Activated naive CD4-positive, alpha-beta T cell treated with anti-CD3 and anti-CD28 coated beads, Interleukin-2, amount 50 U/mL, for 72 hours (primary cell): Measurements from ENCODE around the gene ACTL8. TPM values are rescaled to one million over a fixed set of nuclear protein-coding genes. Genes with fewer than 3 reads are reported as not detected.

ENCODE experiments used
- ATAC-seq, 2 donors: fragments of 150-1000 bp; cut with Tn5 transposase; 2 replicates each; pipeline ENCODE4 v1.10.0; 2021; ENCODE audit warnings: mild to moderate bottlenecking in 2 of 2, moderate library complexity in 2 of 2
- DNase-seq, 2 donors: peaks; one replicate each; pipeline ENCODE4 v3.0.0; 2021 to 2022; ENCODE audit warnings: low spot score in 2 of 2
- H3K27ac Mint-ChIP-seq, 2 donors: one replicate each; pipeline ENCODE4 v1.8.0; 2022; ENCODE audit warnings: mild to moderate bottlenecking in 2 of 2, mixed read lengths in 2 of 2
- H3K36me3 Mint-ChIP-seq, 2 donors: one replicate each; pipeline ENCODE4 v1.8.0; 2022; ENCODE audit warnings: mixed read lengths in 2 of 2
- H3K9me3 Mint-ChIP-seq, 2 donors: one replicate each; pipeline ENCODE4 v1.8.0; 2022; ENCODE audit warnings: mixed read lengths in 2 of 2
- total RNA-seq, 2 donors: library from RNA; stranded (reverse); gene quantifications; one replicate each; pipeline ENCODE4 v1.2.3, GENCODE V29; 2022

The ACTL8 gene
- total RNA-seq, 2 donors from 2014 or later: 0.14 TPM; not detected in 1

DNA sequence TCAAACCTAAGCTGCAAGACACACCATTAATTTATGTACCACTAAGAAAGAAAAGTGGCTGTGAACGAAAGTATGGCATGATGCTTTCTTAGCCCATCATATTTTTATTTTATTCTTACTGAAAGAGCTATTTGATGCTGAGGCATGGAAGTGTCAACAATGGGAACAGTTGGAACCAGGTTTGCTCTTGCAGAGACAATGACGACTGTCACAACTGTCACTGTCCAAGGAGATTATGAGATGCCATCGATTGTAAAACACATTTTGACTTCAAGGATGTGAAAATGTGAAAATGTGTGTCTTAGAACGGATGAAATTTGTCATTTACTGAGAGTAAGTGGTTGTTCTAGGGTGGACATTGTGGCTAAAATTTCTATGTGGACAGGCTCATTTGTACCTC is 2.8 kb upstream of the ACTL8 start:
- ATAC-seq (no peak), DNase-seq (no peak)
- H3K27ac Mint-ChIP-seq: no peak overlapping the region
- H3K36me3 Mint-ChIP-seq: peaks cover 22% of the 10 kb centered on the region in 2 donors
- peaks cover 21% of the 10 kb centered on the region in 2 donors for H3K9me3 Mint-ChIP-seq

DNA sequence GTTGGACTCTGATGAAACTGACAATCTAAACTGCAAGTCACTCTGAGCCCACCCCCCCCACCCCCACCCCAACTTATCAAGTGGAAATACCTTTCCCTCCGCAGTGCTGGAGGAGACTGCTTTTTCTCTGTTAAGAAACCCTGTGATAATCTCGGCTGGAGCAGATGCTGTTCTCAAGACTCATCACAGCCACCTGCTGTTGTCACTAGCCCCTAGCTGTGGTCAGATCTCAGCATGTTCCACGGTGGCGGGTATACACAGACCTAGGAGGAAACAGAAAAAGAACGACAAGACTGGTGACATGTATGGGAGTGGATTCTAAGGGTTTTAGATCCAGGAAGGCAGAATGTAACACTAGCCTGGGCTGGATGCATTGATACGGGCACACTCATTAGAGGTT is 2.3 kb downstream of the ACTL8 start:
- Mint-ChIP-seq H3K36me3 (peaks cover 52% of the 10 kb centered on the region in 2 donors), H3K9me3 (peaks cover 50 to 52% of the 10 kb centered on the region in 2 donors), H3K27ac (no peak overlapping the region)
- DNase-seq (no peak), ATAC-seq (no peak)

DNA sequence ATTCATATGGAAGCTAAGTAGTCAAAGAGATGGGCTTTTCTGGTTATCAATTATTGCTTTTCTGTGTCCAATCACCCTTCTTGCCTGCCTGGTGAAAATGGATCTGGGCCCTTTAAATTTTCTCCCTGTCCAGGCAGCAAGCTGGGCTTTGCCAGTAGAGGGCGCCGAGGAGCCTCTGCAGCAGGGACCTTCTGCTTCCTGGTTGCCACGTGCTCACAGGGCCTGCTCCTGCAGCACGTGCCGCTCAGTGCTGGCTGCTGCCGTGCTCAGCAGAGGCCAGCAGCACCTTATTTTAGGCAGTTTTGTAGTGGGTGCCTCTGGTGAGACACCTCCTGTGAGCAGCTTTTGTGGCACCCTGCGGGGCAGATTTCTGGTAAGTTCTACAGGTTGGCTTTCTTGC is 4.0 kb downstream of the ACTL8 start:
- Mint-ChIP-seq H3K27ac (no peak overlapping the region), H3K9me3 (peaks cover 42 to 46% of the 10 kb centered on the region in 2 donors), H3K36me3 (peaks cover 52% of the 10 kb centered on the region in 2 donors)
- ATAC-seq (no peak), DNase-seq (peak in 1 of 2 donors; percentile 11)

DNA sequence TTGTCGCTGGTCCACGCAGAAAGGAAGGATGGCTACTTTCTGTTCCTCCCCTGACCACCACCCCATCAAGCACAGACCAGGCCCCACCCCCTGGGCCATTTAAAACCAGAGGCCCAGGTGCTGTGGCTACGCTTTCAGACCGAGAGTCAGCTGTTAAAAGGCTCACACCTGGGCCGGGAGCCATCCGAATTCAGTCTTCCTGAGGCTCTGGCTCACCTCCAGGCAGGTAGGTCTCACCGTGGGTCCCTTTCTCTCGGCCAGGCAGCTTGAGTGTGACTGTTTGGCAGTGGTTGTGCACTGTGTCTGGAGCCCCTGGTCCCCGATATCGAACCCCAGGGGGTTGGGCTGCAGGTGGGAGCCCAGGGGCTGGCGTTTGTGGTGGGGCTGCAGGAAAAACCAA is 7.2 kb downstream of the ACTL8 start:
- Mint-ChIP-seq H3K27ac (no peak overlapping the region), H3K36me3 (peaks cover 30 to 31% of the 10 kb centered on the region in 2 donors), H3K9me3 (peaks cover 29 to 31% of the 10 kb centered on the region in 2 donors)
- no peak for ATAC-seq
- DNase-seq: no peak

DNA sequence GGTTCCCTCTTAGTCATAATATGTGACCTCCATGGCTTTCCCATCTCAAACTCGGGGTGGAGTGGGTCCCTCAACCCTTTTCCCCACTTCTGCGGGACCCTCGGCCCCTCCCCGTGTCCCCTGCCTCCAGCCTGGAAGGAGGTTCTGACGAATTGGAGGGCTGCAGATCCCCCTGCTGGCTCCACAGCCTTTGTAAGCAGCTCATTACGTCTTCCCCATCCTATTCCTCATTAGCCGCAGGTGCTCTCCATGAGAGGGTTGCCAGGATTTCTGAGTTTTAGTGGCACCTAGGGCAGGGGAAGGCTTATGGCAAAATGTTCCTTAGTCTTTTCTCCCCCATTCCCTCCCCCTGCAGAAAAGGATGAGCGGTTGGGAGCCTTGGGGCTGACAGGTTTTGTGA is 8.3 kb downstream of the ACTL8 start:
- Mint-ChIP-seq H3K36me3 (peaks cover 21 to 22% of the 10 kb centered on the region in 2 donors), H3K9me3 (peaks cover 19 to 22% of the 10 kb centered on the region in 2 donors), H3K27ac (no peak overlapping the region)
- ATAC-seq: no peak
- DNase-seq: no peak

DNA sequence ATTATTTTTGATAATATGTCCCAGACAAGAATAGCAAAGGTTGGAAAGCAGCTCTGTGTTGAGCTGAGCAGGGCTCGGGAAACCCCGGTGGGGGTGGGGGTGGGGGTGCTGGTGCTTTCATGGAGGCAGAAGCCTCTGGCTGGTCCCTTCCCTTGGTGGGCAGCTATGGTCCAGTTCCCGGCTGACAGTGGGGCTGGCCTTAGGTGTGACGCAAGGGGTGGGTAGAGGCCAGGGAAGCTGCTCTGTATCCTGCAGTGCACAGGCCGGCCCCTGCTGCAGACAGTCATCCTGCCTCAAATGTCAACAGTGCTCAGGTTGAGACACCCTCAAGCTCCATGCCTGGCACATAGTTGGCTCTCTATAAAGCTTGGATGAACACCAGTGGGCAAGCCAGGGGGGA is 8.9 kb downstream of the ACTL8 start:
- Mint-ChIP-seq H3K36me3 (peaks cover 15 to 18% of the 10 kb centered on the region in 2 donors), H3K9me3 (peaks cover 13 to 17% of the 10 kb centered on the region in 2 donors), H3K27ac (no peak overlapping the region)
- ATAC-seq (no peak), DNase-seq (no peak)

DNA sequence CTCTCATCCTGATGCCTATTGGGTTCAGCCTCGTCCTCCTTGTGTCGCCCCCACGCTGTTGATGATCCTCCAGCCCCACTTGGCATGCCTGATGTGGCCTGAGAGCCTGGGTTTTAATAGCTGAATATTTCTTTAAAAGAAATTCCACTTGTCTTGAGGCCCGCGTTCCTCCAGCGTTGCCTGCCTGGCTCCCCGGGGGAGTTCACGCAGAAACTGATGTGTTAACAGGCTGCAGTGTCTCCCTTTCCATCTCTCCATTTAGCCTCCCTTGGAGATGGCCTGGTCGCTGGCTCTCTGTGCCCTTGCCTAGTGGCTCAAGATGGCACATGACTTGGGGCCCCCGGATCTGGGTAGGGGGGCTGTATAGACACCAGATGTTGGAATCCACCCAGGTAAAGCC is 9.5 kb downstream of the ACTL8 start:
- Mint-ChIP-seq H3K36me3 (peaks cover 11 to 12% of the 10 kb centered on the region in 2 donors), H3K27ac (no peak overlapping the region), H3K9me3 (peaks cover 11% of the 10 kb centered on the region in 2 donors)
- no peak for ATAC-seq
- no peak for DNase-seq

DNA sequence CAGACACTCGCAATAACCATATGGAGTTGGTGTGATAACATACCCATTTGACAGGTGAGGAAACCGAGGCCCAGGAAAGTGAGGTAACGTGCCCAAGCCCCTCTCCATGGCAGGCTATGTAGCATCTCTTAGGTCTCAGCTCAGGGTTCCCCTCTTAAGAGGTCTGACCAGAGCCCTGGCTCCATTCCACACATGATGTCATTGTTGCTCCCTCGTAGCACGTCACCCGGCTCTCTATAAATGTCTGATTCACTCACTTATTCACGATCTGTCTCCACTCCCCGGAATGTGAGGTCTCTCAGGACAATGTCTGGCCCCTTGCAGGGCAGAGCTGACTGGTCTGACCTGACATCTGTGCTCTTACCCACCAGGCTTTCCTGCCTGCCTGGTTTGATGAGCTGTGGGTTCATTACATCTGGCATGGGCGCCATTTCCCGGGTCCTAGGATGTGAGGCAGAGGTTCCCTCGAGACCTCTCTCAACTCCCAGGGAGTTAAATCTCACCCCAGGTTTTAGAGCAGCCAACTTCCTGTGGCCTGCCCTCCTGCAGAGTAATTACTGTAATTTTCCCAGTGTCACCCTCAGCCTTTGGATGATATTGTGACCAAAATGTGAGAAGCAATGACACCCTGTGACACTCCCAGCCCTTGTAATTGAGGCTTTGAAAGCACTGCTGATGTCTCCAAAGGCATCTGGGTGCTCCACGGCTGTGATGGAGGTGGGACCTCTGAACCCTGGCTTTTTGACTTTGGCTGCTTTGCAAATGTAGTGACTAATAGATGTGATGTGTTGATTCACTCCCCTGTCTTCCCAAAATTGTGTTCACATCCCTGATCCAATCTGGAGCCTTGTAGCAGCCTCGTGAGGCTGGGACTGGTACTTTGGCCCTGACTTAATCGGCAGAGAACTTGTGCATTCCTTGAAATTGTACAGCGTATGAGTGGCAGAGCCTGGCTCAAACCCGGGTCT is 10.6 kb downstream of the ACTL8 start:
- Mint-ChIP-seq H3K27ac (peak overlapping the region in 1 of 2 donors; percentile 26), H3K36me3 (peaks cover under 1% of the 10 kb centered on the region in 2 donors), H3K9me3 (peaks cover under 1 to 2% of the 10 kb centered on the region in 2 donors)
- no peak for DNase-seq
- ATAC-seq: no peak

DNA sequence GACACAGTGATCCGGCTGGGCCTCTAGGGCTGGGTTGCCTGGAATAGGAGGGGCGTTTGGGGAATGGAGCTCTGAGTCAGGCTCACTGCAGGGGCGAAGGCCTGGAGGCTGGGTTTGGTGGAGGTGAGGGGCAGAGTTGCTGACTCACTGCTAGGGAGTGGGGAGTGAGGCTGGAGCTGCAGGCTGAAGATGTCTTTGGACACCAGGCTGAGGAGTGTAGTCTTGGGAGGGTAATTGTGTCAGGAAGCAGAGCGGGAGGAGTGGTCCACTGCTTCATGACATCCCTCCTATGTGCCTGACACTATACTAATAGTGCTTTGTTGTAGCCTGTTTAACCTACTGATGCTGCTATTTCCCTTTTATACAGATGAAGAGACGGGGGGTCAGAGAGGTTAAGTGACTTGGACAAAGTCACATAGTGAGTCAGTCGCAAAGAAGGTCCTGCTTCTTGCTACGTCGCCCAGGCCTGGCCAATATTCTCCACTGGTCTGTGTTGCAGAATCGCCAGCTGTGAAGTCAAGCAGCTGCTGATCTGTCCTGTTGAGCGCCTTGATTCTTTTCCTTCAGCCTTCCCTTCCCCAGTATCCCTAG is 13.6 kb downstream of the ACTL8 start:
- H3K27ac Mint-ChIP-seq: no peak overlapping the region
- ATAC-seq (no peak), DNase-seq (no peak)
- no peaks in the 10 kb centered on the region for H3K9me3 Mint-ChIP-seq
- H3K36me3 Mint-ChIP-seq: no peaks in the 10 kb centered on the region

DNA sequence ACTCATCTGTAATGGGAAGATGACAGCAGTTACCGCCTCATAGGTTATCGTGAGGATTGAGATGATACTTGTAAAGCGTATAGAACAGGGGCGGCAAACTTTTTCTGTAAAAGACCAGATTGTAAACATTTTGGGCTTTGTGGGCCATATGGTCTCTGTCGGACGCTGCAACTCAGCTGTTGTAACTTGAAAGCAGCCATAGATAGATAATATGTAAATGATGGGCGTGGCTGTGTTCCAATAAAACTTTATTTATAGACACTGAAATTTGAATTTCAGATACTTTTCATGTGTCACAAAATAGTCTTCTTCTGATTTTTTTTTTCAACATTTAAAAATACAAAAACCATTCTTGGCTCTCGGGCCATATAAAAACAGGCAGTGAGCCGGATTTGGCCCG is 15.8 kb downstream of the ACTL8 start:
- Mint-ChIP-seq H3K27ac (no peak overlapping the region), H3K36me3 (no peaks in the 10 kb centered on the region), H3K9me3 (no peaks in the 10 kb centered on the region)
- ATAC-seq (no peak), DNase-seq (no peak)

DNA sequence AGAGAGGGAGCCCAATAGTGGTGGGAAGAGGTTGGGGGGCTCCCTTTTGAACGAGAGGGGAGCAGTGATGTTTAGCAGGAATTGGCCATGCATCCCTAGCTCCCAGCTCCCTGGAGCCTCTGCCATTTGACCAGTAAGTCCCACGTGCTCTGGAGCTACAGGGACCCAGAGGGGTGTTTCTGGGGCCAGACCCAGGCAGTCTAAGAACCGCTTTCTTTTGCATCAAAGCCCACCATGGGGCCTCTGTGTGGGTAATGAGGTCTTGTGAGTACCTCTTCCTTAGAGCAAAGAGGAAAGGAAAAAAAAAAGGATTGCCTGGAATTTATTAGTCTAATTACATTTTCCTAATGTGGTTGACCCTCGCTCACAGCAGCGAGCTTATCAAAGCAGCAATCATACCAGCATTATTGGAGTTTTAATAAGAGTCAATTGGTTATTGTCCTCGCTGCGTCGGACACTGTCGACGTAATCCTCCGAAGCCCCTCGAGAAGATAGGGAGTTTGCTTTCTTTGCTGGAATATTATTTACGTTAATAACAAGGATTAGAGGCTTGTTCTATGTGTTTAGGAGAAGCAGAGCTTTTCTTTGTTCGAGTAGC is 17.6 kb downstream of the ACTL8 start:
- no peak overlapping the region for H3K27ac Mint-ChIP-seq
- no peak for ATAC-seq
- DNase-seq: no peak
- H3K36me3 Mint-ChIP-seq: no peaks in the 10 kb centered on the region
- no peaks in the 10 kb centered on the region for H3K9me3 Mint-ChIP-seq

DNA sequence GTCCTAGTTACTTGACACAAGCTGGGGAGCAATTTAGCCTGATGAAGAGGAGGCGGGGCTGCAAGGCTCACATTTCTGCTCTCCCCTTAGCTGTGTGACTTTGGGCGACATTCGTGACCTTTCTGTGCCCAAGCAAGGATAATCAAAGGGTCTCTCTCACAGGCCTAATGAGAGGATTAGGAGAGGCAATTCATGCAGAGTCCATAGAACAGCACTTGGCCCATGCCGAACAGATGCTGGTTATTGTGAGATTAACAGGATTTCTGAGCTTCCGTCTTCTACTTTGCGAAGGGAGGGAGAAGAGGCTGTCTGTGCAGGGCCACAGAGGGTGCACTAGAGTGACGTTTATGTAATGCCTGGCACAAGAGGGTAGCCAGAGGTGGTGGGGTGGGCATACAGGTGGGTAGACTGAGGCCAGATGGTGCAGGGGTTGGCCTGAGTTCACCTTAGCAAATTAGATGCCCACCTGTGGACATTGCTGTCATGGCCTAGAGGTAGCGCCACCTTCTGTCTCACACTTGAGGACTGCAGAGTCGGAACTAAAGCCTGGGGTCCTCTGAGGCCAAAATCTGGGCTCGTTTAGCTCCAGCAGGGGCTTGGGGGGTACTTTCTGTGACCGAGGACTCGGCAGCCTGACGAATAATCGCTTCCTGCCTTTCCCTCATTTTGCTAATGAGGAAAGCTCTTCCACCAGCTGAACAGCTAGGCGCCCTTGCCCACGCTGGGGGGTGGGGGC is 18.6 kb downstream of the ACTL8 start:
- no peak for ATAC-seq
- H3K9me3 Mint-ChIP-seq: no peaks in the 10 kb centered on the region
- H3K27ac Mint-ChIP-seq: no peak overlapping the region
- H3K36me3 Mint-ChIP-seq: no peaks in the 10 kb centered on the region
- DNase-seq: no peak

DNA sequence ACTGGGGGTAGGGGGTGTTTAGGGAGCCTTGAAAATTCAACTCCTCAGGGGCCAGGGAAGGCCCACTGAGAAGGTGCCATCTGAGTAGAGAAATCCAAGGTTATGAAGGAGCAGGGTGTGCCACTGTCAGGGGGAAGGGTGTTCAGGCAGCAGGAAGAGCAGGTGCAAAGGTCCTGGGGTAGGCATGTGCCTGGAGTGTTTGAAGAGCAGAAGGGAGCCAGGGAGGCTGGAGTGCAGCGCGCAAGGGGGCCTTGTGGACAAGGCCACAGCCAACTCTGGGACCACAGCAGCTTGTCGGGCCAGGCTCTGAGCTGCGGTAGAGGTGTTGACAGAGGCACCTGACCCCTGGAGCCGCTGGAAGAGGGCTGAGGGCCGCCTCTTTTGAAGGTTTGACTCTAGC is 19.3 kb downstream of the ACTL8 start:
- Mint-ChIP-seq H3K9me3 (no peaks in the 10 kb centered on the region), H3K27ac (no peak overlapping the region), H3K36me3 (no peaks in the 10 kb centered on the region)
- ATAC-seq (no peak), DNase-seq (no peak)

DNA sequence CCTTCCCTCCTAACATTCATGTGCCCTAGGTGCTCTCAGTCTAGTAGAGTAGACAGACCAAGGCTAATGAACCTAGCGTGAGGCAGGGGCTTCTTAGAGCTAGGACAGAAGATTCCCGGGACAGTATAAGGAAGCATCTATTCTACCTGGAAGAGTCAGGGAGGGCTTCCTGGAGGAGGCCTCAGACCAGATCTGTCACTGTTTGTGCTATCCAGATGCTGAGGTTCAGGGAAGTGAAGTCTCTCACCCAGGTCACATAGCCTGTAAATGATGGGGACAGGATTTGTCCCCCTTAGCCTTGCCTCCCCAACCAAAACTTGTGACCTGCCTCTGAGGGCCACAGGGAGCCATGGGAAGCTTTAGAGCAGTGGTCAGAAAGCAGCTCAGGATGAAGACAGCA is 20.7 kb downstream of the ACTL8 start:
- no peaks in the 10 kb centered on the region for H3K9me3 Mint-ChIP-seq
- DNase-seq (no peak), ATAC-seq (no peak)
- H3K36me3 Mint-ChIP-seq: no peaks in the 10 kb centered on the region
- no peak overlapping the region for H3K27ac Mint-ChIP-seq

DNA sequence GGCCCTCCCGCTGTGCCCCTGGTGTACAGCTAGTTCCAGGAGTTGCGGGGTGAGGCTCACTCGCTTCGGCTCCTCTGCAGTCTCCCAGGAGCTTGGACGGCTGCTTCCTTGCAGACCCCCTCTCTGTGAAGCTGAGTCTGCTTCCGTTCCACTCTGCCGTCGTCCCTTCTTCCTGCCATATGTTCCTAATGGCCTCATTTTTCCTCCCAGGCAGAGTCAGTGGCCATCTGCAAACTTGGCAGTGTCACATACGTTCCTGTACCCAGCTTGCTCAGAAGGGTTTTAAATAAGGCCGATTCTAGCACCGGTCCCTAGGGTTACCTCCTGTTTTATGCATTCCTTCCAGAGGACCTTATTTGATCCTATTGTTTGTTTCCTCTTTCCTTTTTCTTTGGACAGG is 21.3 kb downstream of the ACTL8 start:
- ATAC-seq (no peak), DNase-seq (no peak)
- no peaks in the 10 kb centered on the region for H3K9me3 Mint-ChIP-seq
- no peak overlapping the region for H3K27ac Mint-ChIP-seq
- H3K36me3 Mint-ChIP-seq: no peaks in the 10 kb centered on the region

DNA sequence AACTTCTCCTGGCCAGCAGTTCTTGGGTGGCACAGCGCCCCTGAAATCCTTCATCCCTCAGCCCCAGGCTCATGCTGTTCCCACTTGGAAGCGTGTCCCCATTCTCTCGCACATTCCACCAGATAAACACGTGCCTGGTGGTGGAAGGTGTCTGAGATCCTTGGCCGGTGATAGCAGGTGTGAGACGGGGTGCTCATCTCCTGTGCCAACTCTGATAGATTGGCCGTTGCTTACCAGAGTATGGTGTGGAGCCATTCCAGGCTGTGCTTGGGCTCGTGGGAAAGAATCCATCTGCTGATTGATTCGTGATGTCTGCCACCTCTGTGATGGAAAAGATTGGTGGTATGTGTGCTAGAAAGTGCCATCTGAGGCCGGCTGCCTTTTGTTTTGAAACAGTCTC is 22.2 kb downstream of the ACTL8 start:
- no peak for DNase-seq
- H3K27ac Mint-ChIP-seq: no peak overlapping the region

DNA sequence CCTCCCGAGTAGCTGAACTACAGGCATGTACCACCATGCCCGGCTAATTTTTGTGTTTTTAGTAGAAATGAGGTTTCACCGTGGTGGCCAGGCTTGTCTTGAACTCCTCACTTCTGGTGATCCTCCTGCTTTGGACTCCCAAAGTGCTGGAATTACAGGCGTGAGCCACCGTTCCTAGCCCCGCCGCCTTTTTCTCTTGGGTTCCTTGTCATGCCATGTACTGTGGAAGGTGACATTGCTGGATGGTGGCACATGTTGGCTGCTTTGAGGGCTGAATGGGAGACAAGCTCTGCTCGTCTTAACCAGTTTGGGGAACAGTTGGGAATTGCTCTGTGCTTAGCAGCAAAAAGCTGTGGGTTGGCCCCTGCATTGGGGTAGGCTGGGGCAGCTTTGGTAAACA is 22.7 kb downstream of the ACTL8 start:
- Mint-ChIP-seq H3K9me3 (no peaks in the 10 kb centered on the region), H3K36me3 (no peaks in the 10 kb centered on the region), H3K27ac (no peak overlapping the region)
- DNase-seq (no peak), ATAC-seq (no peak)

More for the DNA sequence above, 22.2 kb downstream of the ACTL8 start:
- no peak for ATAC-seq
- Mint-ChIP-seq H3K36me3 (no peaks in the 10 kb centered on the region), H3K9me3 (no peaks in the 10 kb centered on the region)
